GM12801 (cell line): ENCODE results near the gene RPL5.

ENCODE experiments used
- CTCF ChIP-seq: IDR thresholded peaks from one replicate; pipeline ENCODE4 v1.5.1; 2011; ENCODE audit warnings: control low read depth; ENCODE audit not compliant: insufficient read length; ENCODE audit errors: extremely low read depth

RPL5 gene

GRCh38 chr1:92848201-92848600, 16.4 kb downstream of the RPL5 start:
- no peak for TF ChIP-seq CTCF

GRCh38 chr1:92850019-92850418, 18.2 kb downstream of the RPL5 start:
- no peak for TF ChIP-seq CTCF

- TF ChIP-seq CTCF: no peak
Observed at GRCh38 chr1:92851729-92852128, 19.9 kb downstream of the RPL5 start.

- TF ChIP-seq CTCF: no peak
Observed at GRCh38 chr1:92853299-92853698, 21.5 kb downstream of the RPL5 start.

GRCh38 chr1:92854101-92854785, 22.4 kb downstream of the RPL5 start:
- no peak for TF ChIP-seq CTCF

- no peak for TF ChIP-seq CTCF
Observed at GRCh38 chr1:92855236-92855635, 23.4 kb downstream of the RPL5 start.

GRCh38 chr1:92857817-92858216, 26.0 kb downstream of the RPL5 start:
- no peak for TF ChIP-seq CTCF
